WI38 (cell line): ENCODE results near the gene OR2D3.
"Not testable (repeated sequence)": the region's sequence is repeated elsewhere in the genome, so short reads cannot be mapped to it uniquely, and the experiment has no call there.

Source experiments
- H3K4me3 ChIP-seq: 2 replicates; pipeline ENCODE4 v1.5.1; 2011; ENCODE audit warnings: low read depth, mild to moderate bottlenecking, control low read depth, low read length
- CTCF ChIP-seq: IDR thresholded peaks from 2 replicates; pipeline ENCODE4 v1.5.1; 2012; ENCODE audit warnings: low read depth, mild to moderate bottlenecking, control low read depth, low read length

OR2D3 gene

GRCh38 chr11:6888830-6889229 lies 32.0 kb upstream of the OR2D3 start:
- TF ChIP-seq CTCF: no peak
- no peak overlapping the region for H3K4me3 ChIP-seq

- H3K4me3 ChIP-seq: no peak overlapping the region
- no peak for TF ChIP-seq CTCF
Measured at GRCh38 chr11:6889835-6890234, 31.0 kb upstream of the OR2D3 start.

- H3K4me3 ChIP-seq: no peak within 1 kb of the TSS
- no peak for TF ChIP-seq CTCF
Measured at GRCh38 chr11:6892400-6892799, 28.4 kb upstream of the OR2D3 start, which contains the start of gene OR2D2. Gene OR2D2, minus strand, starts transcription at chr11:6892500. Its CDS starts 0 bp downstream, at chr11:6892500.

- TF ChIP-seq CTCF: no peak
- no peak overlapping the region for H3K4me3 ChIP-seq
Measured at GRCh38 chr11:6894097-6894496, 26.7 kb upstream of the OR2D3 start.

GRCh38 chr11:6895010-6895409 lies 25.8 kb upstream of the OR2D3 start:
- no peak overlapping the region for H3K4me3 ChIP-seq
- TF ChIP-seq CTCF: no peak

GRCh38 chr11:6898911-6899310 lies 21.9 kb upstream of the OR2D3 start:
- TF ChIP-seq CTCF: no peak
- H3K4me3 ChIP-seq: no peak overlapping the region

- no peak for TF ChIP-seq CTCF
- H3K4me3 ChIP-seq: no peak overlapping the region
Measured at GRCh38 chr11:6900327-6900999, 20.3 kb upstream of the OR2D3 start.

GRCh38 chr11:6904804-6905203 lies 16.0 kb upstream of the OR2D3 start:
- not testable (repeated sequence) for H3K4me3 ChIP-seq
